HepG2 (cell line): ENCODE results near the gene VARS2.

Experiments
- ZNF30 ChIP-seq: sonication (generic); formaldehyde crosslinking; IDR thresholded peaks from 2 replicates; pipeline ENCODE4 v1.5.0; 2020; ENCODE audit warnings: mild to moderate bottlenecking, missing genetic modification reagents
- ZNF777 ChIP-seq: sonication (generic); formaldehyde crosslinking; IDR thresholded peaks from 2 replicates; pipeline ENCODE4 v1.4.0; 2020; ENCODE audit warnings: missing genetic modification reagents

GRCh38 chr6:30893666-30894065 is 20.4 kb upstream of the VARS2 start:
- no peak for TF ChIP-seq ZNF777 (CRISPR knock-in tag)
- no peak for TF ChIP-seq ZNF30 (CRISPR knock-in tag)
